ENCODE measurements around the gene TRABD. TPM values are rescaled to one million over a fixed set of nuclear protein-coding genes. Genes with fewer than 3 reads are reported as not detected.
"Not testable (repeated sequence)": the region's sequence is repeated elsewhere in the genome, so short reads cannot be mapped to it uniquely, and the experiment has no call there.

The TRABD gene
- total RNA-seq, 1 donor from 2014 or later = 21.0 TPM

- Histone ChIP-seq H3K36me3 (no peaks in the 10 kb centered on the region), H3K27me3 (ENCODE audit: low read depth) (peaks cover 55% of the 10 kb centered on the region), H3K4me1 (no peaks in the 10 kb centered on the region), H3K9me3 (replicated peaks) (no peaks in the 10 kb centered on the region), H3K27ac (replicated peaks) (no peak overlapping the region), H3K4me3 (no peak overlapping the region)
- no peak for TF ChIP-seq CTCF (IDR thresholded peaks at IDR 0.05; ENCODE audit: borderline replicate concordance)
- intact Hi-C loops (cut with micrococcal nuclease) = no loop called here
- DNase-seq = no peak
These were observed 39.8 kb upstream of the TRABD start for GRCh38 chr22:50145721-50146438.

- TF ChIP-seq CTCF (IDR thresholded peaks at IDR 0.05; ENCODE audit: borderline replicate concordance) = peak; percentile 78
- H3K4me3 ChIP-seq = no peak overlapping the region
- H3K4me1 ChIP-seq = no peaks in the 10 kb centered on the region
- intact Hi-C loops (cut with micrococcal nuclease) = no loop called here
- peaks cover 51% of the 10 kb centered on the region for H3K27me3 ChIP-seq (ENCODE audit: low read depth)
- DNase-seq = peak; percentile 40
- no peaks in the 10 kb centered on the region for H3K36me3 ChIP-seq
- no peaks in the 10 kb centered on the region for H3K9me3 ChIP-seq (replicated peaks)
- no peak overlapping the region for H3K27ac ChIP-seq (replicated peaks)
These were observed 39.1 kb upstream of the TRABD start for GRCh38 chr22:50146439-50147238.

GRCh38 chr22:50147258-50148165, 38.2 kb upstream of the TRABD start:
- DNase-seq; H3K36me3 ChIP-seq; intact Hi-C loops (cut with micrococcal nuclease): not testable (repeated sequence)

DNA sequence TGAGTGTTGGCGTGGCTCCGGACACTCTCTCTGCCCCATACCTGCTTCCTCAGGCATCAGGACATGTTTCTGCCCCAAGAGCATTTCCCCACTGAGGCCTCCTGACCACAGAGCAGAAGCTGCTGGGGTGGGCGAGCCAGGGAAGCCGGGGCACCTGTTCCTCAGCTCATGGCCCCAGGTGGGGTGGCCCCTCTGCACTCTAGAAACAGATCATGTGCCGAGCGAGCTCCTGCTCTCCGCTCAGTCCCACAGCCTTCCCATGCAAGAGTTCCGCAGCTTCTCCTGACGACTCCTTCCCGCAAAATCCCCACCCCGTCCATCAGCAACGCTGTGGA, 37.6 kb upstream of the TRABD start:
- Histone ChIP-seq H3K27me3 (ENCODE audit: low read depth) (peaks cover 46% of the 10 kb centered on the region), H3K27ac (replicated peaks) (no peak overlapping the region), H3K36me3 (no peaks in the 10 kb centered on the region), H3K9me3 (replicated peaks) (no peaks in the 10 kb centered on the region), H3K4me3 (no peak overlapping the region), H3K4me1 (no peaks in the 10 kb centered on the region)
- intact Hi-C loops (cut with micrococcal nuclease) = no loop called here
- DNase-seq = no peak
- TF ChIP-seq CTCF (IDR thresholded peaks at IDR 0.05; ENCODE audit: borderline replicate concordance) = no peak

More at GRCh38 chr22:50147258-50148165, 38.2 kb upstream of the TRABD start:
- not testable (repeated sequence) for H3K9me3 ChIP-seq (replicated peaks); H3K27ac ChIP-seq (replicated peaks); H3K4me3 ChIP-seq; H3K4me1 ChIP-seq
- H3K27me3 ChIP-seq (ENCODE audit: low read depth) = peaks cover 51% of the 10 kb centered on the region

DNA sequence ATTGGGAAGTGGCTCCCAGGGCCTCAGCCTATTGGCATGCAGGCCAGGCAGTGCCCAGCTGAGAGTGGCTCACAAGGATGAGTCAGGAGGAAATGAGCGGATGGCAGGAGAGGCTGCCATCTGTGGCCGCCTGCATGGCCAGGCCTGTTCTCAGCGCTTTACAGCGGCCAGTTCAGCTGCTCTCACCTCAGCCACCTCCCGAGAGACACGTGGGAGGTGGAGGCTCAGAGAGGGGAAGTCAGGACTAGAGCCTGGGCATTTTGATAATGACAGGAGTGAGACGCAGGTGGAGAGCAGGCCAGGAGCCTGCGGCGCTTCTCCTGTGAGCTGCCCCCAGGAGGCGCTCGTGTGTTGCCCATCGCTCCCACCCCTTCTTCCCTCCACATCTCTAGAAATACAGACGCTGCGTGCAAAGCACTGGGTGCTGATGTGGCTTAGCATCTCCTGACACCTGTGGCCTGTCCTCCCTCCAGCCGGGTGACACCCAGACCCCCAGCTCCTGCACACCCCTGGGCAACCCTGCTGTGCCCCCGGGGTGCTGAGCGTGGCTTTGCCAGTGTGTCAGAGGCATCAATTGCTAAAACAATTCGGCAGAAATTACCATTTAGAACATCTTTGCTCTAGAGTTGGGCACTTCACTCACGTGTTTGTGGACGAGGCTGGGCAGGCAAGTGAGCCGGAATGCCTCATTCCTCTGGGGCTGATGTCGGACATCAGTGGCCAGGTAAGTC, 36.6 kb upstream of the TRABD start:
- intact Hi-C loops (cut with micrococcal nuclease) = no loop called here
- peak; percentile 46 for DNase-seq
- TF ChIP-seq CTCF (IDR thresholded peaks at IDR 0.05; ENCODE audit: borderline replicate concordance) = peak; percentile 77

More for the DNA sequence above, 36.6 kb upstream of the TRABD start:
- no peak overlapping the region for H3K27ac ChIP-seq (replicated peaks)
- no peaks in the 10 kb centered on the region for H3K36me3 ChIP-seq
- no peak overlapping the region for H3K4me3 ChIP-seq
- H3K4me1 ChIP-seq = no peaks in the 10 kb centered on the region
- H3K27me3 ChIP-seq (ENCODE audit: low read depth) = peaks cover 38% of the 10 kb centered on the region
- H3K9me3 ChIP-seq (replicated peaks) = no peaks in the 10 kb centered on the region
